GM12878 (cell line): Measurements from ENCODE around the gene RFTN2. TPM values are rescaled to one million over a fixed set of nuclear protein-coding genes. Genes with fewer than 3 reads are reported as not detected.

Source experiments
- CREB1 ChIP-seq: IDR thresholded peaks from 2 replicates; pipeline ENCODE4 v1.6.1; 2012; ENCODE audit warnings: low read depth, mild to moderate bottlenecking, inconsistent platforms
- JUNB ChIP-seq: IDR thresholded peaks from 2 replicates; pipeline ENCODE4 v1.6.1; 2016; ENCODE audit warnings: antibody characterized with exemption, mild to moderate bottlenecking
- JUND ChIP-seq: IDR thresholded peaks from 2 replicates; pipeline ENCODE4 v1.6.1; 2012; ENCODE audit warnings: low read depth, mild to moderate bottlenecking, low read length, improper control_type of control experiment, moderate library complexity
- MTA3 ChIP-seq: IDR thresholded peaks from 2 replicates; pipeline ENCODE4 v1.6.1; 2012; ENCODE audit warnings: low read length, inconsistent platforms, borderline replicate concordance
- MXI1 ChIP-seq: fragments of 150-350 bp; IDR thresholded peaks from 2 replicates; pipeline ENCODE4 v1.6.1; 2011; ENCODE audit warnings: low read depth, mild to moderate bottlenecking, inconsistent platforms, low read length, improper control_type of control experiment
- MYB ChIP-seq: fragments of 150-350 bp; IDR thresholded peaks from 2 replicates; pipeline ENCODE4 v1.6.1; 2014; ENCODE audit warnings: mild to moderate bottlenecking, low read depth, low read length, borderline replicate concordance
- MYC ChIP-seq: IDR thresholded peaks from 2 replicates; pipeline ENCODE4 v1.6.1; 2011; ENCODE audit warnings: mild to moderate bottlenecking, low read length, moderate library complexity, inconsistent platforms; ENCODE audit not compliant: insufficient read depth, insufficient replicate concordance, insufficient read length, severe bottlenecking
- POLR2AphosphoS2 ChIP-seq: IDR thresholded peaks from 2 replicates; pipeline ENCODE4 v1.6.1; 2011; ENCODE audit warnings: low read depth, mild to moderate bottlenecking, low read length, improper control_type of control experiment, moderate library complexity
- RBBP5 ChIP-seq: fragments of 200-600 bp; sonication (generic); conservative IDR thresholded peaks from 2 replicates; pipeline ENCODE4 v1.6.1; 2016
- RCOR1 ChIP-seq: conservative IDR thresholded peaks from 2 replicates; pipeline ENCODE4 v1.6.1; 2012; ENCODE audit warnings: low read depth, low read length, improper control_type of control experiment
- RELA ChIP-seq: fragments of 450-650 bp; IDR thresholded peaks from 2 replicates; pipeline ENCODE4 v1.8.0; 2014; ENCODE audit warnings: borderline replicate concordance; ENCODE audit not compliant: partially characterized antibody
- RUNX3 ChIP-seq: IDR thresholded peaks from 2 replicates; pipeline ENCODE4 v1.6.1; 2012; ENCODE audit warnings: low read length, inconsistent platforms
- SMAD5 ChIP-seq: IDR thresholded peaks from 2 replicates; pipeline ENCODE4 v1.6.1; 2016; ENCODE audit warnings: antibody characterized with exemption, low read depth
- YY1 ChIP-seq: IDR thresholded peaks from 2 replicates; pipeline ENCODE4 v1.6.1; 2011; ENCODE audit warnings: low read depth, mild to moderate bottlenecking, low read length
- ZBED1 ChIP-seq: IDR thresholded peaks from 2 replicates; pipeline ENCODE4 v1.6.1; 2016; ENCODE audit warnings: borderline replicate concordance
- ZNF24 ChIP-seq: fragments of 450-650 bp; IDR thresholded peaks from 2 replicates; pipeline ENCODE4 v1.6.1; 2017; ENCODE audit warnings: antibody characterized with exemption, mild to moderate bottlenecking
- ZNF274 ChIP-seq: IDR thresholded peaks from one replicate; pipeline ENCODE4 v1.8.0; 2011; ENCODE audit not compliant: insufficient read length, insufficient read depth
- polyA plus RNA-seq, 11 experiments: library from polyadenylated mRNA; depleted of rRNA in 4 of 11; unstranded in 6 of 11; stranded (reverse) in 5 of 11; fragments of >200 nt; fragmentation: Nextera tagmentation in 4 of 11; fragmentation: Illumina TruSeq in 1 of 11; extraction: Ambion mirVana in 4 of 11; extraction: Trizol in 1 of 11; gene quantifications; 1 replicate in 1 of 11; 2 replicates in 10 of 11; pipeline versions ENCODE4 v1.2.1 to v1.2.3, GENCODE V29; 2011 to 2016; ENCODE audit warnings: inconsistent platforms in 2 of 11, missing spikeins in 2 of 11, low read depth in 1 of 11
- total RNA-seq, 4 experiments: library from RNA; depleted of rRNA in 3 of 4; stranded (reverse); fragments of >200 nt in 3 of 4; fragmentation: Illumina TruSeq in 1 of 4; extraction: Trizol in 1 of 4; gene quantifications; 2 replicates each; pipeline versions ENCODE4 v1.2.1 to v1.2.3, GENCODE V29; 2013 to 2021
- TF ChIP-seq, protein P1 (sequence below): IDR thresholded peaks from 2 replicates; pipeline ENCODE4 v1.6.1; 2011; ENCODE audit warnings: borderline replicate concordance, low read depth, mild to moderate bottlenecking, moderate library complexity, mixed read lengths, low read length; ENCODE audit not compliant: insufficient read depth; ENCODE audit errors: extremely low read length
- TF ChIP-seq, protein P2 (sequence below): fragments of 450-650 bp; IDR thresholded peaks from 2 replicates; pipeline ENCODE4 v1.6.1; 2018; ENCODE audit warnings: mild to moderate bottlenecking, low read depth, moderate library complexity; ENCODE audit not compliant: partially characterized antibody
- TF ChIP-seq, protein P3 (sequence below): fragments of 450-650 bp; IDR thresholded peaks from 2 replicates; pipeline ENCODE4 v1.6.1; 2017; ENCODE audit warnings: low read depth, mild to moderate bottlenecking, moderate library complexity
- TF ChIP-seq, protein P4 (sequence below), 3 experiments: IDR thresholded peaks in 2 of 3; conservative IDR thresholded peaks in 1 of 3; 2 replicates each; pipeline ENCODE4 v1.5.1; 2011; ENCODE audit warnings: low read depth in 3 of 3, low read length in 3 of 3, mild to moderate bottlenecking in 3 of 3, control low read depth in 2 of 3, moderate library complexity in 2 of 3, inconsistent platforms in 1 of 3, mixed read lengths in 1 of 3; ENCODE audit not compliant: control insufficient read depth in 2 of 3, insufficient read depth in 1 of 3; ENCODE audit errors: extremely low read depth in 1 of 3

Gene RFTN2
- total and polyA plus RNA-seq, 10 of the 15 experiments (the other 5 are each of a cell fraction or from before 2014, with no cell fraction given): 0.09 to 0.23 TPM; not detected in 8

DNA sequence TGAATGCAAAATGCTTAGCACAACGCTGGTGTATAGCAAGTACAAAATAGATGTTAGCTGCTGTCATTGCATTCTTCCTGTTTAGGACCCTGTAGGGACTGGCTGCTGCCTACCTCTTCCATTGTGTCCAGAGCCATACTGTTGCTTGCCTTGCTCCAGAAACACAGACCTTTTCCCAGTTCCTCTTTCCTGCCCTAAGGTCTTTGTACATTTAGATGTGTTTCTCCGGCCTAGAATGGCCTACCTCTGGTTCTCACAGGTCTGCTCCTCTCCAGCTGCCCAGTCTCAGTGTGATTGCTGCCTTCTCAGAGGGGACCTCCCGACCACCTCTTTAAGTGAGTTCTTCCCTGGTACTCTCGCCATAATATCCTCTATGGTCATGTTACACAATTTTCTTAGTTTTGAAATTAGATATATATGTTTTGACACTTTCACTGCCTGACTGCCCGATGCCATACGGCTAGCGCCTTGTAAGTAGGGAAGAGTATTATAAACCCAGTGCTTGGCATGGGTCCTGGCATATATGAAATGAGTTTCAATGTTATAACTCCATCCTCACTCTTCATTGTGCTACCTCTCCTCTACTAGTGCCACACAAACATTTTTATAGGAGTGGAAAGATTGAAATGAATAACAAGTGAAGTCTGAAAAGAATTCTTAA is 48.3 kb downstream of the RFTN2 start (continued):
- TF ChIP-seq, protein P1, sequence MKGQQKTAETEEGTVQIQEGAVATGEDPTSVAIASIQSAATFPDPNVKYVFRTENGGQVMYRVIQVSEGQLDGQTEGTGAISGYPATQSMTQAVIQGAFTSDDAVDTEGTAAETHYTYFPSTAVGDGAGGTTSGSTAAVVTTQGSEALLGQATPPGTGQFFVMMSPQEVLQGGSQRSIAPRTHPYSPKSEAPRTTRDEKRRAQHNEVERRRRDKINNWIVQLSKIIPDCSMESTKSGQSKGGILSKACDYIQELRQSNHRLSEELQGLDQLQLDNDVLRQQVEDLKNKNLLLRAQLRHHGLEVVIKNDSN: no peak
- TF ChIP-seq MXI1: no peak
- TF ChIP-seq, protein P2, sequence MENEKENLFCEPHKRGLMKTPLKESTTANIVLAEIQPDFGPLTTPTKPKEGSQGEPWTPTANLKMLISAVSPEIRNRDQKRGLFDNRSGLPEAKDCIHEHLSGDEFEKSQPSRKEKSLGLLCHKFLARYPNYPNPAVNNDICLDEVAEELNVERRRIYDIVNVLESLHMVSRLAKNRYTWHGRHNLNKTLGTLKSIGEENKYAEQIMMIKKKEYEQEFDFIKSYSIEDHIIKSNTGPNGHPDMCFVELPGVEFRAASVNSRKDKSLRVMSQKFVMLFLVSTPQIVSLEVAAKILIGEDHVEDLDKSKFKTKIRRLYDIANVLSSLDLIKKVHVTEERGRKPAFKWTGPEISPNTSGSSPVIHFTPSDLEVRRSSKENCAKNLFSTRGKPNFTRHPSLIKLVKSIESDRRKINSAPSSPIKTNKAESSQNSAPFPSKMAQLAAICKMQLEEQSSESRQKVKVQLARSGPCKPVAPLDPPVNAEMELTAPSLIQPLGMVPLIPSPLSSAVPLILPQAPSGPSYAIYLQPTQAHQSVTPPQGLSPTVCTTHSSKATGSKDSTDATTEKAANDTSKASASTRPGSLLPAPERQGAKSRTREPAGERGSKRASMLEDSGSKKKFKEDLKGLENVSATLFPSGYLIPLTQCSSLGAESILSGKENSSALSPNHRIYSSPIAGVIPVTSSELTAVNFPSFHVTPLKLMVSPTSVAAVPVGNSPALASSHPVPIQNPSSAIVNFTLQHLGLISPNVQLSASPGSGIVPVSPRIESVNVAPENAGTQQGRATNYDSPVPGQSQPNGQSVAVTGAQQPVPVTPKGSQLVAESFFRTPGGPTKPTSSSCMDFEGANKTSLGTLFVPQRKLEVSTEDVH: no peak
- TF ChIP-seq, protein P3, sequence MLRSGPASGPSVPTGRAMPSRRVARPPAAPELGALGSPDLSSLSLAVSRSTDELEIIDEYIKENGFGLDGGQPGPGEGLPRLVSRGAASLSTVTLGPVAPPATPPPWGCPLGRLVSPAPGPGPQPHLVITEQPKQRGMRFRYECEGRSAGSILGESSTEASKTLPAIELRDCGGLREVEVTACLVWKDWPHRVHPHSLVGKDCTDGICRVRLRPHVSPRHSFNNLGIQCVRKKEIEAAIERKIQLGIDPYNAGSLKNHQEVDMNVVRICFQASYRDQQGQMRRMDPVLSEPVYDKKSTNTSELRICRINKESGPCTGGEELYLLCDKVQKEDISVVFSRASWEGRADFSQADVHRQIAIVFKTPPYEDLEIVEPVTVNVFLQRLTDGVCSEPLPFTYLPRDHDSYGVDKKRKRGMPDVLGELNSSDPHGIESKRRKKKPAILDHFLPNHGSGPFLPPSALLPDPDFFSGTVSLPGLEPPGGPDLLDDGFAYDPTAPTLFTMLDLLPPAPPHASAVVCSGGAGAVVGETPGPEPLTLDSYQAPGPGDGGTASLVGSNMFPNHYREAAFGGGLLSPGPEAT: no peak
- no peak for TF ChIP-seq POLR2AphosphoS2
- no peak for TF ChIP-seq YY1
- TF ChIP-seq RUNX3: 0 out of 2 replicates have a peak, but pooled peaks have one; percentile 9
- TF ChIP-seq CREB1: no peak
- TF ChIP-seq, protein P4, sequence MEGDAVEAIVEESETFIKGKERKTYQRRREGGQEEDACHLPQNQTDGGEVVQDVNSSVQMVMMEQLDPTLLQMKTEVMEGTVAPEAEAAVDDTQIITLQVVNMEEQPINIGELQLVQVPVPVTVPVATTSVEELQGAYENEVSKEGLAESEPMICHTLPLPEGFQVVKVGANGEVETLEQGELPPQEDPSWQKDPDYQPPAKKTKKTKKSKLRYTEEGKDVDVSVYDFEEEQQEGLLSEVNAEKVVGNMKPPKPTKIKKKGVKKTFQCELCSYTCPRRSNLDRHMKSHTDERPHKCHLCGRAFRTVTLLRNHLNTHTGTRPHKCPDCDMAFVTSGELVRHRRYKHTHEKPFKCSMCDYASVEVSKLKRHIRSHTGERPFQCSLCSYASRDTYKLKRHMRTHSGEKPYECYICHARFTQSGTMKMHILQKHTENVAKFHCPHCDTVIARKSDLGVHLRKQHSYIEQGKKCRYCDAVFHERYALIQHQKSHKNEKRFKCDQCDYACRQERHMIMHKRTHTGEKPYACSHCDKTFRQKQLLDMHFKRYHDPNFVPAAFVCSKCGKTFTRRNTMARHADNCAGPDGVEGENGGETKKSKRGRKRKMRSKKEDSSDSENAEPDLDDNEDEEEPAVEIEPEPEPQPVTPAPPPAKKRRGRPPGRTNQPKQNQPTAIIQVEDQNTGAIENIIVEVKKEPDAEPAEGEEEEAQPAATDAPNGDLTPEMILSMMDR (IDR thresholded peaks at IDR 0.05 in 2 of 3, conservative IDR thresholded peaks at IDR 0.05 in 1 of 3; ENCODE audit: control insufficient read depth in 2 of 3, extremely low read depth in 1 of 3, insufficient read depth in 1 of 3, low read depth in 3 of 3, low read length in 3 of 3): no peak
- no peak for TF ChIP-seq MYC
- TF ChIP-seq JUNB: no peak
- no peak for TF ChIP-seq ZNF24
- no peak for TF ChIP-seq ZBED1
- no peak for TF ChIP-seq RELA
- no peak for TF ChIP-seq MYB
- TF ChIP-seq SMAD5: no peak
- TF ChIP-seq ZNF274: no peak
- no peak for TF ChIP-seq MTA3
- TF ChIP-seq JUND: no peak
- no peak for TF ChIP-seq RBBP5
- TF ChIP-seq RCOR1: no peak
